ENCODE data around the gene MRGPRG. TPM values are rescaled to one million over a fixed set of nuclear protein-coding genes. Genes with fewer than 3 reads are reported as not detected.
A peak's percentile ranks its signal among the peaks of the same experiment; 100 is the strongest.
"Not testable (repeated sequence)": the region's sequence is repeated elsewhere in the genome, so short reads cannot be mapped to it uniquely, and the experiment has no call there.

The MRGPRG gene
- total RNA-seq, 4 donors from 2014 or later: not detected

DNA sequence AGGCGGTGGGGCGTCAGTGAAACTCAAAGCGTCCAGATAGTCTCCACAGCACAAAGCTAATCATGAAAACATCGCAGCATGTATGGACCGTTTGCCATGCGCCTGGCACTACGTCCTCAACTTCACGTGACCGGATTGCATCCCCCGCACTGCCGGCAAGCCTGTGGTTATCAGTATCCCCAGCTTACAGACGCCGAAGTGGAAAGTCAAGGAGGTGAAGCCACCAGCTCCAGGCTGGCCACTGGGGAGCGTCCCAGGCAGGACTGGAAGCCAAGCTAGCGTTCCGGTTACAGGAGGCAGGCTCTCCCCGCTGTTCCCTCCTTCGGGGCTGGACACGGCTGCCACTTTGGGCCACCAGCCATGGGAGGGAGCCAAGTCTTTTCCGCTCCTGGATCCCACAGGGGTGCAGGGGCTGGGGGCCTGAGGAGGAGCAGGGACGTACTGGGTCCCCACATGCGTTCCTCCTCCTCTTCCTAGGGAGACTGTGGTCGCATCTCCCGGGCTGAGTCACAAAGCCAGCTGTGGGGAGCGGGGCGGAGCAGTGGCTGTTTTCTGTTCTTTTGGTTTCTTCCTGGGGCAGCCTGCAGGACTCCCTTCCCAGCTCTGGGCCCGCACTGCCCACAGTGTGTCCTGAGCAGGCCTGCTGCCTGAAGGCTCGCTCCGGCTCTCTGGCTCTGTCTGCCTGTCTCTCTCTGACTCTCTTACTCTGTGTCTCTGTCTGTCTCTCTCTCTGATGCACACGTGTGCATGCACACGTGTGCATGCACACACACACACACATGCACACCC is 49.2 kb downstream of the MRGPRG start:
- 3% methylated on average over 16 of the region's 31 CpGs for WGBS
- no peak for DNase-seq (ENCODE audit: extremely low spot score)
- H3K27ac ChIP-seq (replicated peaks in 1 of 4): peak overlapping the region; percentile 74 to 76 (median 75)
- no peaks in the 10 kb centered on the region for H3K27me3 ChIP-seq
- TF ChIP-seq EP300 (IDR thresholded peaks at IDR 0.05) (no peak), POLR2AphosphoS5 (IDR thresholded peaks at IDR 0.05) (peak in 1 of 2 donors; percentile 4), POLR2A (IDR thresholded peaks at IDR 0.05; ENCODE audit: low read depth) (no peak)
- TF ChIP-seq, protein P1, sequence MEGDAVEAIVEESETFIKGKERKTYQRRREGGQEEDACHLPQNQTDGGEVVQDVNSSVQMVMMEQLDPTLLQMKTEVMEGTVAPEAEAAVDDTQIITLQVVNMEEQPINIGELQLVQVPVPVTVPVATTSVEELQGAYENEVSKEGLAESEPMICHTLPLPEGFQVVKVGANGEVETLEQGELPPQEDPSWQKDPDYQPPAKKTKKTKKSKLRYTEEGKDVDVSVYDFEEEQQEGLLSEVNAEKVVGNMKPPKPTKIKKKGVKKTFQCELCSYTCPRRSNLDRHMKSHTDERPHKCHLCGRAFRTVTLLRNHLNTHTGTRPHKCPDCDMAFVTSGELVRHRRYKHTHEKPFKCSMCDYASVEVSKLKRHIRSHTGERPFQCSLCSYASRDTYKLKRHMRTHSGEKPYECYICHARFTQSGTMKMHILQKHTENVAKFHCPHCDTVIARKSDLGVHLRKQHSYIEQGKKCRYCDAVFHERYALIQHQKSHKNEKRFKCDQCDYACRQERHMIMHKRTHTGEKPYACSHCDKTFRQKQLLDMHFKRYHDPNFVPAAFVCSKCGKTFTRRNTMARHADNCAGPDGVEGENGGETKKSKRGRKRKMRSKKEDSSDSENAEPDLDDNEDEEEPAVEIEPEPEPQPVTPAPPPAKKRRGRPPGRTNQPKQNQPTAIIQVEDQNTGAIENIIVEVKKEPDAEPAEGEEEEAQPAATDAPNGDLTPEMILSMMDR (IDR thresholded peaks at IDR 0.05): peak in 2 of 3 experiments; percentile 7 to 22
- H3K4me3 ChIP-seq: peak overlapping the region; percentile 45 to 62 (median 52)
- no peaks in the 10 kb centered on the region for H3K9me3 ChIP-seq
- no peaks in the 10 kb centered on the region for H3K36me3 ChIP-seq
- peaks cover 27 to 41% (median 33%) of the 10 kb centered on the region in 4 donors for H3K4me1 ChIP-seq
- intact Hi-C loops (cut with DNase I): loop anchor here (5.0 kb wide), 1 partner anchor 47 kb away; no protein-coding TSS in a partner anchor

DNA sequence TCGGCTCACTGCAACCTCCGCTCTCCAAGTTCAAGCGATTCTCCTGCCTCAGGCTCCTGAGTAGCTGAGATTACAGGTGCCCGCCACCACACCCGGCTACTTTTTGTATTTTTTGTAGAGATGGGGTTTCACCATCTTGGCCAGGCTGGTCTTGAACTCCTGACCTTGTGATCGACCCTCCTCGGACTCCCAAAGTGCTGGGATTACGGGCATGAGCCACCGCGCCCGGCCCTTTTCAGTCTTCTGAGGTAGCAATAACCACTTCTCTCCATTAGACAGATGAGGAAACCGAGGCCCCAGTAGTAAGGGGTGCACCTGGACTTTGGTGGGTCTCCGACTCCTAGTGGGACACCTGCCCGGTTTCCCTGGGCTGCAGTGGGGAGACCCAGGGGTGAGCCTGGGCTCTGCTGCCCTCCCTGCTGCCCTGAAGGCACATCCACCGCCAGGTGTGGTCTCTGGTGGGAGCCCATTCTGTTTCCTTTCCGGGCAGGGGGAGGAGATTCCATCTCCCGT is 49.8 kb downstream of the MRGPRG start:
- not testable (repeated sequence) for H3K9me3 ChIP-seq; H3K36me3 ChIP-seq; H3K27me3 ChIP-seq; DNase-seq (ENCODE audit: extremely low spot score)
- Histone ChIP-seq H3K4me3 (peak overlapping the region; percentile 45 to 62 (median 52)), H3K27ac (replicated peaks in 1 of 4) (peak overlapping the region; percentile 74 to 76 (median 75)), H3K4me1 (peaks cover 34 to 47% (median 39%) of the 10 kb centered on the region in 4 donors)
- intact Hi-C loops (cut with DNase I): loop anchor here (5.0 kb wide), 1 partner anchor 46 kb away; no protein-coding TSS in a partner anchor
- 94% methylated on average over 12 of the region's 17 CpGs for WGBS

Other genes with a start within 250 kb of the MRGPRG start
- gene NAP1L4, start 226.5 kb downstream of the MRGPRG start, total RNA-seq: 100 to 1,000 TPM in 3 of 4 donors, 10 to 100 TPM in 1; 90.0 to 148 (median 125) TPM
- 10 to 100 TPM; 30.3 to 35.6 (median 34.9) TPM for gene CARS1, start 161.4 kb downstream of the MRGPRG start, total RNA-seq
- gene OSBPL5, start 53.5 kb downstream of the MRGPRG start, total RNA-seq: 100 to 1,000 TPM in 1 of 4 donors, 10 to 100 TPM in 3; 59.6 to 119 (median 71.7) TPM
- under 1 TPM in 1 of 4 donors, not detected in 3; 0.46 TPM for gene MRGPRE, start 13.6 kb upstream of the MRGPRG start, total RNA-seq
- gene ZNF195, start 160.3 kb upstream of the MRGPRG start, total RNA-seq: 10 to 100 TPM in 3 of 4 donors, 1 to 10 TPM in 1; 9.4 to 15.7 (median 12.5) TPM

Measured in esophagus muscularis mucosa (tissue), 4 donors.